Fibroblast of the aortic adventitia (primary cell): ENCODE results near the gene LZTFL1. TPM values are rescaled to one million over a fixed set of nuclear protein-coding genes. Genes with fewer than 3 reads are reported as not detected.

Experiments
- DNase-seq: peaks from one replicate; pipeline ENCODE4 v3.0.0-alpha.2; 2010; ENCODE audit warnings: low read depth
- H3K4me3 ChIP-seq: 2 replicates; pipeline ENCODE4 v1.5.1; 2011; ENCODE audit warnings: low read depth, mild to moderate bottlenecking, control low read depth, low read length, moderate library complexity
- total RNA-seq: library from RNA; depleted of rRNA; stranded (reverse); fragments of >200 nt; gene quantifications from 2 replicates; pipeline ENCODE4 v1.2.3, GENCODE V29; 2012; ENCODE audit warnings: low replicate concordance
- TF ChIP-seq, protein P1 (sequence below): IDR thresholded peaks from 2 replicates; pipeline ENCODE4 v1.5.1; 2011; ENCODE audit warnings: mild to moderate bottlenecking, low read length, control low read depth, inconsistent platforms; ENCODE audit not compliant: insufficient read depth

LZTFL1 gene
- total RNA-seq, 1 donor = 24.1 TPM

DNA sequence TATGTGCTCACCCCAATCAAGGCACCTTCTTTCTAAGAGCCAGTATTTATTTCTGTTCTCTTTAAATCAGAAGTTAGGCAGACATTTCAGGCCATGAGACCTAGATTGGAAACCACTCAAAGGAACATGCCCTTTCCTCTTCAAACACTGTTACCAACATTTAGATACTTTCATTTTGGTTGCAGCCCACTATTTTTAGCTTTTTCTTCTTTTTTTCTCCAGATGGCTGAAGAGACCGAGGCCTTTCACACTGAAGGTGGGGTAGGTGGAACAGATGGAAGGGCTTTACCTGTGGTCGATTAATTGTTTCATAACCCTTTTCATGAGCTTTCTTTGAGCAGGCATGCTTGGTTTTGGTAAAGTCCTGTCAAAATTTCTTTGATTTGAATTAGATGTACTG lies 10.9 kb upstream of the LZTFL1 start:
- TF ChIP-seq, protein P1, sequence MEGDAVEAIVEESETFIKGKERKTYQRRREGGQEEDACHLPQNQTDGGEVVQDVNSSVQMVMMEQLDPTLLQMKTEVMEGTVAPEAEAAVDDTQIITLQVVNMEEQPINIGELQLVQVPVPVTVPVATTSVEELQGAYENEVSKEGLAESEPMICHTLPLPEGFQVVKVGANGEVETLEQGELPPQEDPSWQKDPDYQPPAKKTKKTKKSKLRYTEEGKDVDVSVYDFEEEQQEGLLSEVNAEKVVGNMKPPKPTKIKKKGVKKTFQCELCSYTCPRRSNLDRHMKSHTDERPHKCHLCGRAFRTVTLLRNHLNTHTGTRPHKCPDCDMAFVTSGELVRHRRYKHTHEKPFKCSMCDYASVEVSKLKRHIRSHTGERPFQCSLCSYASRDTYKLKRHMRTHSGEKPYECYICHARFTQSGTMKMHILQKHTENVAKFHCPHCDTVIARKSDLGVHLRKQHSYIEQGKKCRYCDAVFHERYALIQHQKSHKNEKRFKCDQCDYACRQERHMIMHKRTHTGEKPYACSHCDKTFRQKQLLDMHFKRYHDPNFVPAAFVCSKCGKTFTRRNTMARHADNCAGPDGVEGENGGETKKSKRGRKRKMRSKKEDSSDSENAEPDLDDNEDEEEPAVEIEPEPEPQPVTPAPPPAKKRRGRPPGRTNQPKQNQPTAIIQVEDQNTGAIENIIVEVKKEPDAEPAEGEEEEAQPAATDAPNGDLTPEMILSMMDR = no peak
- no peak overlapping the region for H3K4me3 ChIP-seq
- no peak for DNase-seq

- no peak overlapping the region for H3K4me3 ChIP-seq
- DNase-seq = no peak
- TF ChIP-seq, protein P1 = no peak
Measured at GRCh38 chr3:45848392-45848791, 6.5 kb upstream of the LZTFL1 start.

DNA sequence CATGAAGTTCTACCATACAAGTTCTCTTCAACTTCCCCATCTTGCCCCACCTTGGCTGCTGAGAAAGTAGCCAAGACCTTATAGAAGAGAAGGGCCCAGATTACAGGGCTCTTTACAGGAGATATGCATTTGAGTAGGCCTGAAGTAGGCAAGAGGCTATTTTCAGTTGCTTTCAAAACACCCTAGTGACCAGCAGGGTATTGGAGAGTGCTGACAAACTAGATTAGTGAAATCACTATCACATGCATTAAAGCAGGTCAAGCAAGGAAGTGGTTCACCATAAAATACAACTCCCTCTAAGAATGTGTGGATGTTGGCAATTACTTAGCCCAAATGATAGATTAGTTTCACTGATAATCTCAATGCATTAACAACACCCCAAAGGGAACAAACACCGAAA lies 2.7 kb upstream of the LZTFL1 start:
- TF ChIP-seq, protein P1 = no peak
- DNase-seq = no peak
- no peak overlapping the region for H3K4me3 ChIP-seq

- DNase-seq = no peak
- TF ChIP-seq, protein P1 = no peak
- H3K4me3 ChIP-seq = no peak overlapping the region
Measured at GRCh38 chr3:45842851-45843625, 1.1 kb upstream of the LZTFL1 start.

GRCh38 chr3:45841420-45841756 lies 531 bp downstream of the LZTFL1 start:
- TF ChIP-seq, protein P1 = no peak
- DNase-seq = peak; percentile 21
- H3K4me3 ChIP-seq = peak overlapping the region; percentile 95

DNA sequence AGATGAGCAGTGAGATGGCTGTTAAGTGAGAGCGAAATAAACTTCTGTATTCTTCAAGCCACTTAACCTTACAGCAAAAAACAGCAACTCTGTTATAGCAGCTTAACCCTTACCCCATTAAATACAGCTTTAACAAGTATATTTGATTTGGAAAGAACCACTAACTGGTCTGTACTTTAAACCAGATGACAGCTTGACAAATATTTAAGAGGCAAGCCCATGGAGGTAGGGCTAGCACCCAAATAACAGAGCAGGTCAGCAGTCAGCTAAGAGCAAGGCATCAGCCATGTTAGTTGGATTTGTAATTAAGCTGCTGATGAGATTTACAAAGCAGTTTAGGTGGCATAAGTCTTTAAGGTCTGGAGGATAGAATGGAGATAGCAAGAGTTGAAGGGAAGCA lies 3.5 kb downstream of the LZTFL1 start:
- H3K4me3 ChIP-seq = no peak overlapping the region
- TF ChIP-seq, protein P1 = no peak
- no peak for DNase-seq

DNA sequence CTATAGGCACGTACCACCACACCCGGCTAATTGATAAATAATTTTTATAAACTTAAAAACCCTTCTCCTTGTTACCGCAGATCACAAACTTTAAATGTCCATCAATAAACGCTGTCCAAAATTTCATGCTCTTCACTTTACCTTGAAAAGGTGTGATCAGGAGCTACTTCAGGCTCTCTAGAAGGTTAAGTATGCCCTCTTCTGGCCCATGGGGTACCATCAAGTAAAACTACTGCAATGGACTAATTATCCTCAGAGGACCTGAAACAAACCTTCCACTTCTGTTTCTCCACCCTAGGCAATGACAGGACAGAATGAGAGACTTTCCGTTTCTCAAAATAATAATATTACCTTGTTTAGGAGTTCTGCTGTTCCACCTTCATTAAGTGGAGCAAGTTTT lies 9.2 kb downstream of the LZTFL1 start:
- no peak overlapping the region for H3K4me3 ChIP-seq
- TF ChIP-seq, protein P1 = peak; percentile 28
- DNase-seq = peak; percentile 28
